ENCODE measurements around the gene RASD1.
"Not testable (repeated sequence)": the region's sequence is repeated elsewhere in the genome, so short reads cannot be mapped to it uniquely, and the experiment has no call there.

Gene RASD1

DNA sequence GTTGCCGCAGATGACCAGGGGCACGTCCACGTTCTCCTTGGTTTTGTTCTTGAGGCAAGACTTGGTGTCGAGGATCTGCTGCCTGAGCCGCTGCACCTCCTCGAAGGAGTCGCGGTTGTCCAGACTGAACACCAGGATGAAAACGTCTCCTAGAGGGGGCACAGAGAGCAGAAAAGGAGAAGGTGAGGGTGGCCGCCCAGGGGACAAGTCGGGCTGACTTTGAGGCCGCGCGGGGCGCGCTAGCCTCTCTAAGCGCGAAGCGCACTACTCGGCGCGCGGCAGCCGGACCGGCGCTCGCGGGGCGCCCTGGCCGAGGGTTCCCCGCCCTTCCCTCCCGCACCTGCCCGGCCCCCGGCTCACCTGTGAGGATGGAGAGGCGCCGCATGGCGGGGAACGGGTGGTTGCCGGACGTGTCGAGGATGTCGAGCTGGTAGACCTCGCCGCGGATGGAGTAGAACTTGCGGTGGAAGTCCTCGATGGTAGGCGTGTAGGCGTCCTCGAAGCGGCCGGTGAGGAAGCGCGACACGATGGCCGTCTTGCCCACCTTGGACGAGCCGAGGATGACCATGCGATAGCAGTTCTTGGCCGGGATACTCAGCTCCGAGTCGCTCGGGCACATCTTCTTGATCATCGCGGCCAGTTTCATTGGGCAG, 533 bp downstream of the RASD1 start:
- DNase-seq, result no peak

DNA sequence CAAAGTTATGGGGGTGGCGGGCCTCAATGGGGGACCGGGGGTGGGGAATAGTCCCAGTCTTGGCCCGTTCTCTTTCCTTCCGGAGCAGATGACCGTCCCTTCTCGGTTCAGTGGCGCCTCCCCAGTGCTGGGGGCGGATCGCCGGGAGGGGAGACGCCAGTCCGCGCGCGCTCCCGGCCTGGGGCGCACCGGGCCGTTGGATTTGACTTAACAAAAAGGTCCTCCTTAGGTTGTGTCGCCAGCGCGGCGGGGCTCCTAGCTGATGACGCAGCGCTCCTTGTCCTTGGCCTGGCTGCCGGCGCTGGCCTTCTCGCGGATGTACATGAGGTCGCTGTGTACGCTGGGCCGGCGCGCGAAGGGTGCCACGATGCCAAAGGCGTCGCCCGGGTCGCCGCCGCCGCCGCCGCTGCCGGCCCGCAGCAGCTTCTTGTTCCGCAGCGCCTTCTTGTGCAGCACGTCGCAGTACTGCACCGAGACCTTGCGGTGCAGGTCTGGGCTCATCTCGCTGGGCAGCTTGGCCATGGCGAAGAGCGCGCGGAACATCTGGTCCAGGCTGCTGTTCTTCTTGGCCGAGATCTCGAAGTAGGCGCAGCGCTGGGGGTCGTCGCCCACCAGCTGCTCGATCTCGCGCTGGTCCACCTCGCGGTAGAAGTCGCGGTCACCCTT, 1.2 kb downstream of the RASD1 start:
- DNase-seq, result no peak

DNA sequence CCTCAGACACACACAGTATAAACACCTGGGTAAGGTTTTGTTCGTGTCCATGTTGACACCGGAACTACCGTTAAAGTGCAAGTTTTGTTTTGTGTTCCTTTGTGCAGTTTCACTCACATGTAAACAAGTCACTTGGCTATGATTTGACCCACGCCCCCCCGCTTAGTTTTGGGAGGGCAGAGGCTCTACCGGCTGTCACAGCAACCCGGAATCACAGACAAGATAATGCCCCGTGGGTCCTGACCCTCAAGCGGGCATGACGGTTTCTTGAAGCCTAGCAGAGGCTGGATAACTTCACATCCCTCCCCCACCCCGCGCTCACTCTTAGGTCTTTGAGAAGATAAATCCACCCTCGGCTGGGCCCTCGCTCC, 1.7 kb downstream of the RASD1 start:
- no peak for DNase-seq

DNA sequence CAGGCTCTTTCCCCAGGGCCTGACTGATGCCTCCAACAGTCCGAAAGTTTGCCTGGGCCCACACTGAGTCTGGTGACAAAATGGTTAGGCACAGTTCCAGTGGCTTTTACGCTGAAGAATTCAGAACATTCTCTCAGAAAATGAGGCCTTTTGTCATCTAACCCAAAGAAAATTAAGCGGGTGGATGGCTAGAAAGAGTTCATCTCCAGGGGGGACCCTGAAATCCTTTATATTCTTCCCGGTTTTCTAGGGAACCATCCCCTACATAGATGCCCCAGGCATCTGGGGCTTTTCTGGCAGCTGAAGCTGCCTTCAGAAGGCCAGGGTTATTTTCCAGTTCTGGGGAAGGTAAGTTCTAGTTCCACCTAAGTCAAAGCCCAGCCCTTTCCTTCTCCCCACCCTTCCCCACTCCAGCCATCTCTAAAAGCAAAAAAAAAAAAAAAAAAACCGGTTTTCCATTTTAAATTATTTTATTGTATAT, 2.2 kb downstream of the RASD1 start:
- no peak for DNase-seq

DNA sequence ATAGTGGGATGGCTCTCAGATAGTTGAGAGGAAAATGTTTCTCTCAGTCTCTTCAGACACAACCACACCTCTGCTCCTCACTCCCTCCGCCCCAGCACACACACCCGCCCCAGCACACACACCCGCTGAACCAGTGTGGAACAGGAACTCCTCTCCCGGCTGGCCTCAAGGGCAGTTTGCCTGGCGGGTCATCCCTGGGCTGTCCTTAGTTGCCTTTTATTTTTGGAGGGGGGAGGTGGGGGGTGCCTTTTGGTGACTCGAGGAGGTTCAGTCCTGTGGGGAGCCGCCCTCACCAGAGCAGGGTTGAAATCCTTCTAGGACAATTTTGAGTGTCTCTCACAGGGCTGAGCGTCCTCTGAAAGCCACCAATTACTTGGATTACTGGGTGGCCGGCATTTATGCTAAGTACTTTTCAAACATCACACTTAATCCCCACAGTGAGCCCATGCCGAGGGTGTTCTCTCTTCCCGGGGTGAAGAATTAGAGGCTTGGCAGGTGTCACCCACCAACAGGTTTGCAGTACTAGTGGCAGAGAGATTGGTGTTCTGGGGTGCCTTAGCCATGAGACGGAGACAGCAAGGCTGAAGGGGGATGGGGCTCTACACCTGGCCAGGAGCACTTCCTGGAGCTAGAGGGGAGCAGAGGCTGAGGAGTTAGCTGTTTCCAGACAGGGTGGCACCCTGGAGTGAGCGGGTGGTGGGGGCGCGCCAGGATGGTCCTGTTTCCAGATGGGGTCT, 2.8 kb downstream of the RASD1 start:
- no peak for DNase-seq

DNA sequence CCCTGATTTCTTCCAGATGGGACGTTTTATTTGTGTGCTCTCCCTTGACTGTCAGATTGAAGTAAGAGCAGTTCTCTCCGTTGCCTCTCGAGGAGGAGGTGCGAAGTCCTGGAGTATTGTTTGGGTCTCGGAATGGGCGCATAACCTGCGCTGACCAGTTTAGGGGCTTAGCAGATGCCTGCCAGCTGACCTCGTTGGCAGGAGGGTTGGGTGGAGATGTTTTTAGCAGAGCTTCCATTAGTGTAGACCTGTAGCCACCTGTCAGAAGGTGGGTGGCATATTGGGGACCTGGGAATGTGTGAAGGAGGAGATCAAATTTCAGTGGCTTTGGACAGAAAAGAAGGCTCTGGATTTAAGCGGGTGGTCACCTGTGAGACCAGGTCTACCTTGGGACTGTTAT, 3.6 kb downstream of the RASD1 start:
- DNase-seq, result no peak

DNA sequence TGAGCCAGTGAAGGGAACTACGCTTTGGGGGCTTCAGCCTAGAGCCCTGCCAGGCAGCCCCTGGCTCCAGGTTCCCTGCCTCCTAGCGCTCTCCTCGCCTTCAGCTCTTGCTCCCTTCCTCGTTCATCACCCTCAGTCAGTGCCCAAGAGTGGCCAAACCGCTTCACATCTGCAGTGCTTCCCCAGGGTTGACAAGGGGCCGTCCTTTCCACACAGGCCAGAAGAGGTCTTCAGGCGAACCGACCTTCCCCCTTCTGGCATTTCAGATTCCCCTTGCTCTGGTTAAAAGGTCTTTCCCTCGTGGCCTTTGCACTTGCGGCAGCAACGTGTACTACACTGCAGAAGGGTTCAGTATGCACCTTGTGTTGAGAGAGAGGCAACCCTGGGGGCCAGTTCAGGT, 4.1 kb downstream of the RASD1 start:
- no peak for DNase-seq

DNA sequence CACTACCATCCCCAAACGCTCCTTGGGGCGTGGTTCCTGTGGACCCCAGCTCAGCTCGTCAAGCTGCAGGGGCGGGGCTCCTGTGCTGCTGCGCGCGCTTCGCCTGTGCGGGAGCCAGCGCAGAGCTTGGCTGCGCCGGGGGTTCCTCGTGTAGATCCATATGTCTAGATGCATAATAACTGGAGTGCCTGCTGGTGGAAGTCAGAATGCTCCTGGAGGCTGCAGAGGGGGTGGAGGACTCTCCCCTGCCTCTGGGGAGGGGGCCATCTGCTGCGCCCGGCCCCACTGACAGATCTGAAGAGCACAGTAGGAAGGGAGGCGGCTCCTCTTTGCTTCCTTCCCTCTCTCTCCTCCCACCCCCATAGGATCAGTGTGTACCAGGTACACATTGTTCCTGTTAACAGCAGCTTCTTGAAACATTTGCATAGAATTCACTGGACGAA, 4.6 kb downstream of the RASD1 start:
- DNase-seq, result peak; percentile 93

DNA sequence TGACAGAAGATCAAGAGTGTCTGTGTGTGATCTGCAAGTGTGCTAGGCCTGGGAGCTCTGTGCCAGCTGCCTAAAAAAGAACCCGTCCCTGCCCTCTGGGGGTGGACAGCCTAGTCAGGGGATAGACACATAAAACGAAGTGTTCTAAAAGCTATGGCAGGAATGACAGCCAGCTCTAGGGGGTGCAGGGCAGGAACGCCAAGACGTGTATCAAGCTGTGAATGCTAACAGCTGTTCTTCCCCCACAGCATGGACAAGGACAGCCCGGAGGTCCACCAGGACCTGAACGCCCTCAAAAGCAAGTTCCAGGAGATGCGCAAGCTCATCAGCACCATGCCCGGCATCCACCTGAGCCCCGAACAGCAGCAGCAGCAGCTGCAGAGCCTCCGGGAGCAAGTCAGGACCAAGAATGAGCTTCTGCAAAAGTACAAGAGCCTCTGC, 5.1 kb downstream of the RASD1 start:
- DNase-seq, result no peak

DNA sequence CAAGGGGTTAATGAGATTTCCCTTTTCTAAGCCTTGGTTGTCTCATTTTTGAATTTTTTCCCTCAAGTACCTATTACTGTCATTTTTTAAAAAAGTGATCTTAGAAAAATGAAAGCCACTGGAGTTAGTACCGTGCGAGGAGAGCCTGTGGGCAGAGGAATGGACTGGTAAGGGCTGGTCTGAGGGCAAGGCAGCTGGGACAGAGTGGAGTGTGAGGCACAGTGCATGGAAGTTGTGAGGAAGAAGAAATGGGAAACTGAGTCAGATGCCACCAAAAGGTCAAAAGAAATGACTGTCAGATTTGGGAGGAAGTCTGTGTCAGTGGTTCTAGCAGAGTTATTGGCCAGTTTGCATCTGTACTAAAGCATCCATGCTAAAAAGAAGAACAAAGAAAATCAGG, 8.2 kb downstream of the RASD1 start:
- DNase-seq, result no peak

DNA sequence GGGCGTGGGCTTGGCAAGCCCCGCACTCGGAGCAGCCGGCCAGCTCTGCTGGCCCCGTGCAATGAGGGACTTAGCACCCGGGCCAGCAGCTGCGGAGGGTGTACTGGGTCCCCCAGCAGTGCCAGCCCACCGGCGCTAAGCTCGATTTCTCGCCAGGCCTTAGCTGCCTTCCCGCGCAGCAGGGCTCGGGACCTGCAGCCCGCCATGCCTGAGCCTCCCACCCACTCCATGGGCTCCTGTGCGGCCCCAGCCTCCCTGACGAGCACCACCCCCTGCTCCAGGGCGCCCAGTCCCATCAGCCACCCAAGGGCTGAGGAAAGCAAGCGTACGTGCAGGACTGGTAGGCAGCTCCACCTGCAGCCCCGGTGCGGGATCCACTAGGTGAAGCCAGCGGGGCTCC, 9.8 kb downstream of the RASD1 start:
- not testable (repeated sequence) for DNase-seq

DNA sequence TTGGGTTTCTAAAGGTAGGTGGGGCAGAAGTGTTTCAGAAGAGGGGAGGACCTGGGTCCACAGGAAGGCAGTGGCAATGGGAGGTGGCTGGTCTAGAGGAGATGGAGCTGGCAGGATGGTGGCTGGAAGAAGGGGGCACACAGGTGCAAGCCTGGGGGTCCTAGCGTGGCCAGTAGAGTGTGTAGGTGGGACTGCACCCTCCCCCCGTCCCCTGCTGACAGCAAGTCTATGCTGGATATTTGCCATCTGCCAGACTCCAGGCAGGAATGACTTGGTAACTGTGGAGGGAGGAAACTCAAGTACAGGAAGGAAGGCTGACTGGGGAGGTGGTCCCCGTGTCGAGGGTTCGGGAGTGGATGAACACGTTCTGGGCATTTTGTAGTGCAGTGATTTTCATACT, 10.8 kb downstream of the RASD1 start:
- DNase-seq, result no peak

DNA sequence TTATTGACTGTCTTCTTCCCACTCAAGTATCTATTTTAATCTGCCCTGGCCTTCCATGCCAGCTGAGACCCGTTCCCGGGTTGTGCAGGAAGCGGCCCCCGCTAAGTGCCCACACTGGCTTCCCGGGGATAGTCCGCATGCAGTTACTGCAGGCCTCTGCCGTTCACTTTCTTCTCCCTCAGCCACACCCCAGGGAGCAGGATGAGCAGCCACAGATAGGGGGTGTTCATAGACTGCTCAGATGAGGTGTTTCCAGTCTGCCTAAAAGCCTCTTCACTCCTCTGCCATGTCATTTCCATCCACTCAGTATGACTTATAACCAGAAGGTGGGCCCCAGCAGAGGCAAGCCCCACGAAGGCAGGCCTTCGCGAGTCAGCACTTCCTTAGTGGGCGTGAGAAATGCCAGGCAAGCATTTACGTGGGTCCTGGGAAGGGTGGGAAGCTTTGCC, 11.7 kb downstream of the RASD1 start:
- no peak for DNase-seq

DNA sequence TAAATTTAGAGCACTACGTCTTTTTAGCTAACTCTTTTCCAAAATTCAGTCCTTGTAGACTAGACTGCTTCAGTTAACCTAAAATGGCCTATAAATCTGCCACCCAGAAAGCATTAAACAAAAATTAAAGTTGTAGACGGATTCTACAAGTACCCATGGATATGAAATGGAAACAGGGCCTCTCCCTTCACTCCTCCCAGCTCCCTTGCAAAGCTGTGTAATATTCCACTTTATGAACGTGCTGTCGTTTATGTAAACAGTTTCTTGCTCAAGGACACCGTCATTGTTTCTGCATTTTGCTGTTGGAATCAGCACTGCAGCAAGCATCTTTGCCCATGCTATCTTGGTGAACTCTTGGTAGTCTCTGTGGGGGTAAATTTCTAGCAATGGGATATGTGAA, 14.3 kb downstream of the RASD1 start:
- DNase-seq, result no peak

DNA sequence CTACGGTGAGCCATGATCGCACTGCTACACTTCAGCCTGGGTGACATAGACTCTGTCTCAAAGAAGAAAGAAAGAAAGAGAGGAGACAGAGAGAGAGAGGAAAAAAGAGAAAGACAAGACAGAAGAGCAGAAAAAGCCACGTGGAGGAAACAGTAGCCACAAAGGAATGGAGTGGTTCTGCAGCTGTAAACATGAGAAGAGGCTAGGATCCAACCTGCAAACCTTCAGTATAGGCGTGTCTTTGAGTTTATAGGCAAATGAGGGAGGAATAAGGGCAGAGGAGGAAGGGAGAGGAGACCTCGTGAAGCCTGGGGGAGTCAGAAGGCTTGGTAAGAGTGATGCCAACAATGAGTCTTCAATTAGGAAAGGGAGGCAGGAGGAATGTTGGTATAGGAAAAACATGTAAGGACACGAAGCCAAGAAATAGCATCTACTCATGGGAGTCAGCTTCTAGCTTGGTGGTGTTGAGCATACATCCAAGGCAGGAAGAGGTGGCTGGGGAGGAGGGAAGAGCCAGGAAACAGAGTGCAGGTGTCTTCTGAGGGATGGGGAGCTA, 15.5 kb downstream of the RASD1 start:
- no peak for DNase-seq

DNA sequence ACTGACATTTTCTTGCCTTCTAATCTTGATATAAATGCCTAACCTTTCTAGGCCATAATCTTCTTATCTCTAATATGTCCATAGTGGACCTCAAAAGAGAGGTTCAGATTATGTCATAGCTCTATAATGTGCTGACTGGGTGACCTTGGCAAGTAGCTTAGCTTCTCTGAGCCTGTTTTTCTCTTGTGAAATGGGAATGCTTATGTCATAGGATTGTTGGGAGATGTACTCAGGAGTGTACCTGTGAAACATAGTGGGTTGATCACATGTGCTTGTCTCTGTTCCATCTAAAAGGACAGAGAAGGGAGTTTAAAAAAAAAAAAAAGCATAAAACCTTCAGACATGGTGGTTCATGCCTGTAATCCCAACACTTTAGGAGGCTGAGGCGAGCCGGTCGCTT, 17.0 kb downstream of the RASD1 start:
- no peak for DNase-seq

DNA sequence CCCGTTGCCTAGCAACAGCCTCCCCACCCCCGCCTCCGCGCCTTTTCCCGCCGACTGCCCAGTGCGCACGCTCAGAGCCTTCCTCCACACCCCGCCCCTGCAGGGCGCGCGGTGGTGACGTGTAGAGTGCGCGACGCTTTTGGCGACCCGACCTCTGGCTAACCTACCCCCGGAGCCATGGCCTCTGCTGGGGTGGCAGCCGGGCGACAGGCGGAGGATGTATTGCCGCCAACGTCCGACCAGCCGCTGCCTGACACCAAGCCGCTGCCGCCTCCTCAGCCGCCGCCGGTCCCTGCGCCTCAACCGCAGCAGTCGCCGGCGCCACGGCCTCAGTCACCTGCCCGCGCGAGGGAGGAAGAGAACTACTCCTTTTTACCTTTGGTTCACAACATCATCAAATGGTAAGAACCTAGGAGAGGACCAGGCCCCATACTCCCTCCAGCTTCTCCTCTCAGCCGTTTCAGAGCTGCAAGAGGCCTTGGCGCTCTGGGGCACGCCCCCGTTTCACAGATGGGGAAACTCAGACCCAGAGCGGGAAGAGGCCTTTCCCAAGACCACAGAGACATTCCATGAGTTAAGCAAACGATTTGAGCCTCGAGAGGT, 19.2 kb downstream of the RASD1 start, which contains the start of gene MED9:
Gene MED9 (plus strand): TSS at position 136 of the 603 bp plus-strand sequence. CDS start 42 bp downstream, at position 178.
- DNase-seq, result peak; percentile 86

DNA sequence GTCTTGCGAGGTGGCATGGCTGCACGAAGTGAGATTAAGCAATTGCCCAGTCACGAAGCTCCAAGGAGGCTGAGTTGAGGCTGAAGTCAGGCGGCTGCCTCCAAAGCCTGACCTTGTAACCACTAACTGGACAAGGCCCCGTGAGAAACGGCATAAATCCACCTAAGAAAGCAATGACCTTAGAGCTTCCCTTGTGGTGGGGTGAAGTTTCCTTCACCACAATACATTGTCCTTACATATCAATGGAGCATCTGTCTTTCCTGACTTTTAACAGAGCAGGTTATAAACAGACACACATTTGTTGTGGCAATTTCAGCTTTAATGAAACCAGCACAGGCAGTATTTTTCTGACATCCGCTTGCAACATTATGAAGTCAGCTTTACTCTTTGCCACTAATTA, 21.9 kb downstream of the RASD1 start:
- no peak for DNase-seq

DNA sequence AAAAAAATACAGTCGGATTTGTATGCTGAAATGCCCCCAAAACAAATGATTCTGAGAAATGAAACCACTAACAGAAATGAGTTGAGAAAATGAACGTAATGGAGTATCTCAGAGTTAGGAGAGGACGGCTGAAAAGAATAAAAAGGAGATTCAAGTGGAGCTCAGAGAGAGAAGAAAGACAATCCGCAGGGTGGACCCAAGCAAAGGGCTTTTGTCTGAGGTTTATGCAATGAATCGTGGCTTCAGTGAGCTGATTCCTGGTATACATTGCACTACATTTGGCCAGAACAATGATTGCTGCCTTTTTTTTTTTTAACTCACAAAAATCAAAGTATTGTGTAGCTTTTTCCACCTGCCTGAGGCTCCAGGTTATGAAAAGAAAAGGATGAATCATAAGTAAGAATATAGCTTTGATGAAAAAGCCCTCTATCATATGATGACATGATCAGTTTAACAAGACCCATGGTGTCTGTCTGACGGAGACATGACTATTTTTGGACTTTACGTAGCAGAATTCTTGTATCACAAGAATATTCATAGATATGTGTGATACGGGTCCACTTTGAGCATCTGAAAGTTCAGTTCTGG, 23.8 kb downstream of the RASD1 start:
- DNase-seq, result no peak

DNA sequence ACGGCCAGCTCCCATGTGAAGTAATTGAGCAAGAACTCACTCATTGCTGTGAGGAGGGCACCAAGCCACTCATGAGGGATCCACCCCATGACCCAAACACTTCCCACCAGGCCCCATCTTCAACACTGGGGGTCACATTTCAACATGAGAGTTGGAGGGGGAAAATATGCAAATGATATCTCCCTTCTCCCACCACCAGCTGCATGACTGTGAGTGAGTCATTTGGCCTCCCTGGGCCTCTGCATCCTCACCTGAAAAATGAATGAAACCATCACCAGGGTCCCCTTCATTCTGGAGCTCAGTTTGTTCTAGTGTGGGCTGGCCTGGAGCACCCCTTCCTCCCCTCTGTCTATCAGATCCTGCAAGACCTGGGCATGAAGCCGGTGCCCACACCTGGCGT, 26.2 kb downstream of the RASD1 start:
- DNase-seq, result no peak

DNA sequence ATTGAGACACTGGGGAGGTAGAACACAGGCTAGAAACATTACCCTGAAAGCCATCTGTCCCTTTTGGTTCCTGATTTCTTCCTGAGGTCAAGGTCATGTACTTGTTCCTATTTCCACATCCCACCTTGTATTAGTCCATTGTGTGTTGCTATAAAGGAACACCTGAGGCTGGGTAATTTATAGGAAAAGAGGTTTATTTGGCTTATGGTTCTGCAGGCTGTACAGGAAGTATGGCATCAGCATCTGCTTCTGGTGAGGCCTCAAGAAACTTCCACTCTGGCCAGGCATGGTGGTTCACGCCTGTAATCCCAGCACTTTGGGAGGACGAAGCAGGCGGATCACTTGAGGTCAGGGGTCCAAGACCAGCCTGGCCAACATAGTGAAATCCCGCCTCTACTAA, 26.8 kb downstream of the RASD1 start:
- DNase-seq, result no peak

DNA sequence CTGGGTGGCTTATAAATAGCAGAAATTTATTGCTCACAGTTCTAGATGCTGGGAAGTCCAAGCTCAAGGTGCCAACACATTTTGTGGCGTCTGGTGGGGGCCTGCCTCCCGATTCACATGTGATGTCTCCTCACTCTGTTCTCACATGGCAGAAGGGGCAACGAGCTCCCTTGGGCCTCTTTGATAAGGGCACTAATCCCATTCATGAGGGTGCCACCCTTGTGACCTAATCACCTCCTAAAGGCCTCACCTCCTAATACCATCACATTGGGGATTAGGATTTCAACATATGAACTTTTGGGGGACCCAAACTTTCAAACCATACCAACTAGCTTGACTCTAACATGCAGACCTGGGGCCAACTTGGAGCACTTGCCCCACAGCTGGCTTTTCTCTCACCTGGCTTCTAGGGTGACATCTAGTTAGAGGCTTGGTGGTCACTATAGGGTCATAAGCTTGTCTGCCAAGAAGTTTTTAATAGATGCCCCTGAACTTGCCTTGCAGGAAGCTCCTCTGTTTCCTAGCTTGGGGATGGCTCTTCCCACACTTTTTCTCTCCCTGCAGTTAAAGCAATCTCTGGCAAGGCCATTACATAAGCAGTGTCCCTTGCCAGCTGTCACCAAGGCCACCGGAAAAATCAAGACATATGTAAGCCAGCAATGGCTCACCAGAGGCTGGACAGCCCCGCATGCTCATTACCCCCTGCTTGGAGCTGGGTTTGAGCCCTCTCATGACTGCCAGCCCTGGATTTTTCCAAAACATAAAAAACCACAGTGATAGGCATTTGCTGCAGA, 27.8 kb downstream of the RASD1 start:
- no peak for DNase-seq

Measured in NCI-H1694 (cell line).